ENCODE measurements around the gene ZNF33B.
"Not testable (repeated sequence)": the region's sequence is repeated elsewhere in the genome, so short reads cannot be mapped to it uniquely, and the experiment has no call there.

ZNF33B gene

GRCh38 chr10:42609872-42610271 lies 28.5 kb downstream of the ZNF33B start:
- no peak for DNase-seq

- DNase-seq: no peak
Observed at GRCh38 chr10:42598249-42598873, 40.0 kb downstream of the ZNF33B start.

GRCh38 chr10:42596196-42596595 lies 42.2 kb downstream of the ZNF33B start:
- DNase-seq: no peak

GRCh38 chr10:42594246-42594650 lies 44.1 kb downstream of the ZNF33B start:
- no peak for DNase-seq

- no peak for DNase-seq
Observed at GRCh38 chr10:42593284-42593683, 45.1 kb downstream of the ZNF33B start.

- no peak for DNase-seq
Observed at GRCh38 chr10:42583828-42584227, 54.5 kb downstream of the ZNF33B start.

- DNase-seq: no peak
Observed at GRCh38 chr10:42578019-42578418, 60.4 kb downstream of the ZNF33B start.

- no peak for DNase-seq
Observed at GRCh38 chr10:42576338-42576737, 62.0 kb downstream of the ZNF33B start.

GRCh38 chr10:42574336-42574735 lies 64.0 kb downstream of the ZNF33B start:
- no peak for DNase-seq

GRCh38 chr10:42556931-42557330 lies 81.4 kb downstream of the ZNF33B start:
- no peak for DNase-seq

- DNase-seq: not testable (repeated sequence)
Observed at GRCh38 chr10:42553576-42553975, 84.8 kb downstream of the ZNF33B start.

GRCh38 chr10:42553064-42553407 lies 85.3 kb downstream of the ZNF33B start:
- DNase-seq: no peak

GRCh38 chr10:42552188-42553063 lies 85.9 kb downstream of the ZNF33B start:
- peak; percentile 73 for DNase-seq

- no peak for DNase-seq
Observed at GRCh38 chr10:42551582-42552187, 86.7 kb downstream of the ZNF33B start.

- DNase-seq: no peak
Observed at GRCh38 chr10:42549851-42550250, 88.5 kb downstream of the ZNF33B start.

GRCh38 chr10:42548254-42548653 lies 90.1 kb downstream of the ZNF33B start:
- no peak for DNase-seq

GRCh38 chr10:42544945-42545344 lies 93.4 kb downstream of the ZNF33B start:
- DNase-seq: no peak

GRCh38 chr10:42543840-42544372 lies 94.5 kb downstream of the ZNF33B start:
- DNase-seq: no peak
